C1 segment of cervical spinal cord (tissue), 14 donors: ENCODE data around the gene C2CD2.
"Not testable (repeated sequence)": the region's sequence is repeated elsewhere in the genome, so short reads cannot be mapped to it uniquely, and the experiment has no call there.

Source experiments
- DNase-seq, 14 donors: peaks; one replicate each; lab custom pipeline; 2025; lab: John Stamatoyannopoulos, UW

C2CD2 gene

GRCh38 chr21:41975391-41976272 lies 21.8 kb upstream of the C2CD2 start:
- no peak for DNase-seq

GRCh38 chr21:41974752-41975053 lies 20.9 kb upstream of the C2CD2 start:
- no peak for DNase-seq

GRCh38 chr21:41973861-41974751 lies 20.3 kb upstream of the C2CD2 start:
- DNase-seq = no peak

GRCh38 chr21:41973427-41973831 lies 19.6 kb upstream of the C2CD2 start:
- no peak for DNase-seq

GRCh38 chr21:41972511-41973205 lies 18.8 kb upstream of the C2CD2 start:
- no peak for DNase-seq

- no peak for DNase-seq
Observed at GRCh38 chr21:41971891-41972290, 18.1 kb upstream of the C2CD2 start.

GRCh38 chr21:41970751-41971653 lies 17.2 kb upstream of the C2CD2 start:
- DNase-seq = no peak

GRCh38 chr21:41970106-41970391 lies 16.2 kb upstream of the C2CD2 start:
- DNase-seq = no peak

- no peak for DNase-seq
Observed at GRCh38 chr21:41967708-41968107, 13.9 kb upstream of the C2CD2 start.

GRCh38 chr21:41966872-41967621 lies 13.2 kb upstream of the C2CD2 start:
- no peak for DNase-seq

GRCh38 chr21:41966041-41966833 lies 12.4 kb upstream of the C2CD2 start:
- no peak for DNase-seq

- no peak for DNase-seq
Observed at GRCh38 chr21:41965461-41966013, 11.7 kb upstream of the C2CD2 start.

GRCh38 chr21:41965045-41965444 lies 11.2 kb upstream of the C2CD2 start:
- no peak for DNase-seq

GRCh38 chr21:41964171-41964570 lies 10.4 kb upstream of the C2CD2 start:
- no peak for DNase-seq

- DNase-seq = no peak
Observed at GRCh38 chr21:41962425-41962966, 8.7 kb upstream of the C2CD2 start.

GRCh38 chr21:41961753-41962152 lies 7.9 kb upstream of the C2CD2 start:
- DNase-seq = no peak

- DNase-seq = no peak
Observed at GRCh38 chr21:41961282-41961701, 7.5 kb upstream of the C2CD2 start.

- no peak for DNase-seq
Observed at GRCh38 chr21:41960386-41960785, 6.6 kb upstream of the C2CD2 start.

- not testable (repeated sequence) for DNase-seq
Observed at GRCh38 chr21:41959697-41960096, 5.9 kb upstream of the C2CD2 start.
